ENCODE data around the gene KIF5C. TPM values are rescaled to one million over a fixed set of nuclear protein-coding genes. Genes with fewer than 3 reads are reported as not detected.

KIF5C gene
- total RNA-seq, 1 donor from 2014 or later: 26.8 TPM

GRCh38 chr2:148885988-148886387 is 11.0 kb downstream of the KIF5C start:
- no peak overlapping the region for H3K4me3 Mint-ChIP-seq (ENCODE audit: low read depth)
- no peak for DNase-seq (ENCODE audit: low spot score, unreplicated experiment)
- no peak for TF ChIP-seq CTCF (IDR thresholded peaks at IDR 0.05; ENCODE audit: unreplicated experiment)
- peaks cover 2% of the 10 kb centered on the region for H3K36me3 Mint-ChIP-seq (ENCODE audit: insufficient read depth)
- peaks cover 16% of the 10 kb centered on the region for H3K4me1 Mint-ChIP-seq (ENCODE audit: low read depth)
- no peaks in the 10 kb centered on the region for H3K9me3 Mint-ChIP-seq (ENCODE audit: low read depth)
- H3K27me3 Mint-ChIP-seq: no peaks in the 10 kb centered on the region
- no peak overlapping the region for H3K27ac Mint-ChIP-seq

- no peaks in the 10 kb centered on the region for H3K36me3 Mint-ChIP-seq (ENCODE audit: insufficient read depth)
- H3K4me3 Mint-ChIP-seq (ENCODE audit: low read depth): peak overlapping the region; percentile 73
These were observed 12.4 kb downstream of the KIF5C start for GRCh38 chr2:148887350-148888002.

GRCh38 chr2:148888003-148888501 is 13.0 kb downstream of the KIF5C start:
- peak; percentile 46 for TF ChIP-seq CTCF (IDR thresholded peaks at IDR 0.05; ENCODE audit: unreplicated experiment)
- no peaks in the 10 kb centered on the region for H3K27me3 Mint-ChIP-seq
- H3K27ac Mint-ChIP-seq: peak overlapping the region; percentile 57
- peak overlapping the region; percentile 73 for H3K4me3 Mint-ChIP-seq (ENCODE audit: low read depth)
- H3K9me3 Mint-ChIP-seq (ENCODE audit: low read depth): peaks cover 4% of the 10 kb centered on the region
- peaks cover 2% of the 10 kb centered on the region for H3K36me3 Mint-ChIP-seq (ENCODE audit: insufficient read depth)
- peak; percentile 13 for DNase-seq (ENCODE audit: low spot score, unreplicated experiment)
- peaks cover 10% of the 10 kb centered on the region for H3K4me1 Mint-ChIP-seq (ENCODE audit: low read depth)

More at GRCh38 chr2:148887350-148888002, 12.4 kb downstream of the KIF5C start:
- no peak for TF ChIP-seq CTCF (IDR thresholded peaks at IDR 0.05; ENCODE audit: unreplicated experiment)
- no peak for DNase-seq (ENCODE audit: low spot score, unreplicated experiment)
- H3K4me1 Mint-ChIP-seq (ENCODE audit: low read depth): peaks cover 13% of the 10 kb centered on the region
- no peaks in the 10 kb centered on the region for H3K27me3 Mint-ChIP-seq
- H3K9me3 Mint-ChIP-seq (ENCODE audit: low read depth): no peaks in the 10 kb centered on the region
- H3K27ac Mint-ChIP-seq: no peak overlapping the region

GRCh38 chr2:148888986-148889385 is 14.0 kb downstream of the KIF5C start:
- TF ChIP-seq CTCF (IDR thresholded peaks at IDR 0.05; ENCODE audit: unreplicated experiment): no peak
- peak overlapping the region; percentile 75 for H3K27ac Mint-ChIP-seq
- H3K4me1 Mint-ChIP-seq (ENCODE audit: low read depth): peaks cover 10% of the 10 kb centered on the region
- no peak for DNase-seq (ENCODE audit: low spot score, unreplicated experiment)
- peaks cover 13% of the 10 kb centered on the region for H3K9me3 Mint-ChIP-seq (ENCODE audit: low read depth)
- H3K36me3 Mint-ChIP-seq (ENCODE audit: insufficient read depth): peaks cover 10% of the 10 kb centered on the region
- no peaks in the 10 kb centered on the region for H3K27me3 Mint-ChIP-seq
- H3K4me3 Mint-ChIP-seq (ENCODE audit: low read depth): peak overlapping the region; percentile 73

GRCh38 chr2:148893906-148894305 is 18.9 kb downstream of the KIF5C start:
- H3K4me1 Mint-ChIP-seq (ENCODE audit: low read depth): no peaks in the 10 kb centered on the region
- no peak for DNase-seq (ENCODE audit: low spot score, unreplicated experiment)
- no peak overlapping the region for H3K4me3 Mint-ChIP-seq (ENCODE audit: low read depth)
- peaks cover 13% of the 10 kb centered on the region for H3K9me3 Mint-ChIP-seq (ENCODE audit: low read depth)
- no peaks in the 10 kb centered on the region for H3K27me3 Mint-ChIP-seq
- H3K36me3 Mint-ChIP-seq (ENCODE audit: insufficient read depth): peaks cover 10% of the 10 kb centered on the region
- no peak for TF ChIP-seq CTCF (IDR thresholded peaks at IDR 0.05; ENCODE audit: unreplicated experiment)
- no peak overlapping the region for H3K27ac Mint-ChIP-seq

All from progenitor cell of endocrine pancreas (in vitro differentiated cells).